ENCODE results near the gene HPS1. TPM values are rescaled to one million over a fixed set of nuclear protein-coding genes. Genes with fewer than 3 reads are reported as not detected.

Gene HPS1
- total RNA-seq, 4 donors from 2014 or later: 23.3 to 63.9 (median 54.8) TPM

DNA sequence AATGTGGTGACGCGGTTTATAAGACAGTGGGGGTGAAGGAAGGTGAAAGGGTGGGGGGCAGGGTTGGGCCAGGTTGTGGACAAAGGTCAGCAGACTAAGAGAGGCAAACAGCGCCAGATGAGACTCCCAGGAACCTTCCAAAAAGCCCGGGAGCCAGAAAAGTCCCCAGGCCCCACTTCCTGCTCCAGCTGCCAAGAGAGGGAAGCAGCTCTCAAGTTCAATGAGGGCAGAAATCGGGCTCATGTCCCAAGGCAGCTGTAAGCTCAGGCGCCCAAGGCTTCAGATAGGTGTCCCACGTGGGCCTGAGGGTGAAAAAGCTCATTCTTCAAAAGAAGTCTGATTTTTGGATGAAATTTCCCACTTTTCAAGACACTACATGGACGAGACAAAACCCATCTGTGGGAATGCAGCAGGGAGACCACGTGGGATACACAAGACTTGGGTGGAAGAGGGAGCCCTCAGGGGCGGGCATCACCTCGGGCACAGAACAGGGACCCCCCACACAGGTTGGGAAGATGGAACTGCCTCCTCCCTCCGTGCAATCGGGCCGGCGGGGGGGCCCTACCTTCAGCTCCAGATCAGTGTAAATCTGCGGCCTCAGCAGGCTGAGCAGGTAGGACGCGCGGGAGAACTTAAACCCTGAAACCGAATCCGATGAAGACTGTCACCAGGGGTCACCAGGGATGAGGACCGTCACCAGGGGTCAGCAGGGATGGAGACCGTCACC, 39.6 kb downstream of the HPS1 start:
- TF ChIP-seq, protein P1, sequence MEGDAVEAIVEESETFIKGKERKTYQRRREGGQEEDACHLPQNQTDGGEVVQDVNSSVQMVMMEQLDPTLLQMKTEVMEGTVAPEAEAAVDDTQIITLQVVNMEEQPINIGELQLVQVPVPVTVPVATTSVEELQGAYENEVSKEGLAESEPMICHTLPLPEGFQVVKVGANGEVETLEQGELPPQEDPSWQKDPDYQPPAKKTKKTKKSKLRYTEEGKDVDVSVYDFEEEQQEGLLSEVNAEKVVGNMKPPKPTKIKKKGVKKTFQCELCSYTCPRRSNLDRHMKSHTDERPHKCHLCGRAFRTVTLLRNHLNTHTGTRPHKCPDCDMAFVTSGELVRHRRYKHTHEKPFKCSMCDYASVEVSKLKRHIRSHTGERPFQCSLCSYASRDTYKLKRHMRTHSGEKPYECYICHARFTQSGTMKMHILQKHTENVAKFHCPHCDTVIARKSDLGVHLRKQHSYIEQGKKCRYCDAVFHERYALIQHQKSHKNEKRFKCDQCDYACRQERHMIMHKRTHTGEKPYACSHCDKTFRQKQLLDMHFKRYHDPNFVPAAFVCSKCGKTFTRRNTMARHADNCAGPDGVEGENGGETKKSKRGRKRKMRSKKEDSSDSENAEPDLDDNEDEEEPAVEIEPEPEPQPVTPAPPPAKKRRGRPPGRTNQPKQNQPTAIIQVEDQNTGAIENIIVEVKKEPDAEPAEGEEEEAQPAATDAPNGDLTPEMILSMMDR (IDR thresholded peaks at IDR 0.05): no peak
- no peak for TF ChIP-seq POLR2A (IDR thresholded peaks at IDR 0.05)
- H3K4me3 ChIP-seq (ENCODE audit: low read depth, poor library complexity, severe bottlenecking): no peak overlapping the region
- WGBS, 2 donors: 66 to 74% methylated on average over 23 of the region's 23 CpGs
- peak in 1 of 2 donors; percentile 56 for DNase-seq (ENCODE audit: low spot score in 2 of 2)
- intact Hi-C loops (cut with DNase I; ENCODE audit: low total_unique reads): no loop called here

DNA sequence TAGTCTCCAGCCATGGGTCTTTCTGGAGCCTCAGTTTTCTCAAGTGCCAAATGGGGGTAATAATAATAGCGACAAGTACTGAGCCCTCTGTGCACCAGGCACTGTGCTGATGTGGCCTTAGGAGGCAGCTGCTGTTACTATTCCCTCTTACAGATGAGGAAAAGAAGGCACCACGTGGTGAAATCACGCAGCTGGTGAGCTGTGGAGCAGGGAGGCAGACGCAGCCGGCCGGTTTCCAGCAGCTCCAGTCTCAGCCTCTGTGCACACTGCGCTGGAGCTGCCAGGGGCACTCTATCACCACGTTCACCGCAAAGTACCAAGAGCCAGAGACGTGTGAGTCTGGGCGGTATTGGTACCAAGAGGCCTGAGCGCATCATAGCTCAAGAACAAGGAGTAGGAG, 41.3 kb downstream of the HPS1 start:
- intact Hi-C loops (cut with DNase I; ENCODE audit: low total_unique reads): no loop called here
- TF ChIP-seq, protein P1 (IDR thresholded peaks at IDR 0.05): no peak
- no peak for TF ChIP-seq POLR2A (IDR thresholded peaks at IDR 0.05)
- WGBS, 2 donors: 75 to 90% methylated on average over 12 of the region's 12 CpGs
- no peak for DNase-seq (ENCODE audit: low spot score in 2 of 2)
- no peak overlapping the region for H3K4me3 ChIP-seq (ENCODE audit: low read depth, poor library complexity, severe bottlenecking)

- TF ChIP-seq, protein P1 (IDR thresholded peaks at IDR 0.05): no peak
- no peak for DNase-seq (ENCODE audit: low spot score in 2 of 2)
- no peak overlapping the region for H3K4me3 ChIP-seq (ENCODE audit: low read depth, poor library complexity, severe bottlenecking)
- 56 to 65% methylated on average over 8 of the region's 8 CpGs for WGBS, 2 donors
- intact Hi-C loops (cut with DNase I; ENCODE audit: low total_unique reads): no loop called here
These were observed 42.0 kb downstream of the HPS1 start for GRCh38 chr10:98404571-98405359.

- H3K4me3 ChIP-seq (ENCODE audit: low read depth, poor library complexity, severe bottlenecking): no peak overlapping the region
- whole genome bisulfite sequencing, 2 donors: 71 to 74% methylated on average over 7 of the region's 7 CpGs
- intact Hi-C loops (cut with DNase I; ENCODE audit: low total_unique reads): no loop called here
- TF ChIP-seq, protein P1 (IDR thresholded peaks at IDR 0.05): no peak
- TF ChIP-seq POLR2A (IDR thresholded peaks at IDR 0.05): no peak
- DNase-seq (ENCODE audit: low spot score in 2 of 2): no peak
These were observed 42.8 kb downstream of the HPS1 start for GRCh38 chr10:98403812-98404504.

- intact Hi-C loops (cut with DNase I; ENCODE audit: low total_unique reads): no loop called here
- no peak overlapping the region for H3K4me3 ChIP-seq (ENCODE audit: low read depth, poor library complexity, severe bottlenecking)
- WGBS, 2 donors: 96 to 97% methylated on average over 23 of the region's 23 CpGs
- DNase-seq (ENCODE audit: low spot score in 2 of 2): peak in 1 of 2 donors; percentile 65
- no peak for TF ChIP-seq POLR2A (IDR thresholded peaks at IDR 0.05)
- TF ChIP-seq, protein P1 (IDR thresholded peaks at IDR 0.05): no peak
These were observed 43.6 kb downstream of the HPS1 start for GRCh38 chr10:98402931-98403718.
